GM19193 (cell line): ENCODE data around the gene RUSF1.

Experiments
- POLR2A ChIP-seq: IDR thresholded peaks from 4 replicates; pipeline ENCODE4 v1.6.1; 2011; ENCODE audit not compliant: insufficient read depth, insufficient read length; ENCODE audit errors: extremely low read depth

RUSF1 gene

DNA sequence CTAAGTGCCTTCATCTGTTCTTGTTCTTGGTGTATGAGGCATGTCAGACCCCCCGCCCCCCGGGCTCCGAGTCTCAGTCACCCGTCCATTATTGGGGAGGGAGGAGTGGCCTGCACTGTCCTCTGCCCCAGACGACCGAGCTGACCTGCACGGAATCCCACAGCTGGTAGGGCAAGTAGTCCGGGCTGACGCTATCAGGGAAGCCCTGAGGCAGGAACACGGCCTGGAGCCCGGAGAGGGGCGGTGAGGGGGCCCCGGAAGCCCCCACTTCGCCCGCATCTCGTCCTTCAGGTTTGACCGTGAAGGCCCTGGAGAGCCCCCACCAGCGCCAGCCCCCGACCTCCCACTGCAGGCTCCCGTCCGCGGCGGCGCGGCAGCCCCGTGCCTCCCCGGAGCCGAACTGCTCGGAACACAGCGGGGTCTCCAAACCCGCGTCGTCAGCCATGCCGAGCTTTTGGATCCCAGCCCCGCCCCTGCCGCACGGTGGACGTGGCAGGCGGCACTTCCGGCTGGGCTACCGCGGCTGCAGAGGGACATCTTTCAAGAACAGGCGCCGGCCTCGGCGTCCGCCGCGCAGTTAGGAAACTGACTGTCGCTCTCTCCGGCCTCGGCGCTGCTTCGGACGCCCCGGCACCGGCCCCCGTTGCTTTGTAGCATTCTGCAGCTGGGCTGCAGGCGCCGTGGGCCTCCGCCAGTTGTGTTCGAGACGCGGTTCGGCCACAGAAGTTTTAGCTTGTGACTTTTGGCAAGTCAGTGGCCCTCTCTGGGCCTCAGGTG lies at the start of gene RUSF1:
Gene RUSF1 (minus strand): TSS at position 463 of the 777 bp plus-strand sequence. CDS start 18 bp downstream, at position 445.
- peak; percentile 90 for TF ChIP-seq POLR2A

DNA sequence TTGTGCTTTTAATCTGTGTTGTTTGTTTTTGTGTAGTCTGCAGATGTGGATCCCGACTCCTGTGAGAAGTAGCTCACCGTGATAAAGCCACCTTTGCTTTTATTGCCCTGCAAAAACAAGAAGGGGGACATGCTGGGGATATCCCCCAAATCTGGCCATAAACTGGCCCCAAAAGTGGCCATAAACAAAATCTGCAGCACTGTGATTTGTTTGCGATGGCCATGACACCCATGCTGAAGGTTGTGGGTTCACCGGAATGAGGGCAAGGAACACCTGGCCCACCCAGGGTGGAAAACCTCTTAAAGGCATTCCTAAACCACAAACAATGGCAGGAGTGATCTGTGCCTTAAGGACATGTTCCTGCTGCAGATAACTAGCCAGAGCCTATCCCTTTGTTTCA lies 34.6 kb upstream of the RUSF1 start:
- no peak for TF ChIP-seq POLR2A

DNA sequence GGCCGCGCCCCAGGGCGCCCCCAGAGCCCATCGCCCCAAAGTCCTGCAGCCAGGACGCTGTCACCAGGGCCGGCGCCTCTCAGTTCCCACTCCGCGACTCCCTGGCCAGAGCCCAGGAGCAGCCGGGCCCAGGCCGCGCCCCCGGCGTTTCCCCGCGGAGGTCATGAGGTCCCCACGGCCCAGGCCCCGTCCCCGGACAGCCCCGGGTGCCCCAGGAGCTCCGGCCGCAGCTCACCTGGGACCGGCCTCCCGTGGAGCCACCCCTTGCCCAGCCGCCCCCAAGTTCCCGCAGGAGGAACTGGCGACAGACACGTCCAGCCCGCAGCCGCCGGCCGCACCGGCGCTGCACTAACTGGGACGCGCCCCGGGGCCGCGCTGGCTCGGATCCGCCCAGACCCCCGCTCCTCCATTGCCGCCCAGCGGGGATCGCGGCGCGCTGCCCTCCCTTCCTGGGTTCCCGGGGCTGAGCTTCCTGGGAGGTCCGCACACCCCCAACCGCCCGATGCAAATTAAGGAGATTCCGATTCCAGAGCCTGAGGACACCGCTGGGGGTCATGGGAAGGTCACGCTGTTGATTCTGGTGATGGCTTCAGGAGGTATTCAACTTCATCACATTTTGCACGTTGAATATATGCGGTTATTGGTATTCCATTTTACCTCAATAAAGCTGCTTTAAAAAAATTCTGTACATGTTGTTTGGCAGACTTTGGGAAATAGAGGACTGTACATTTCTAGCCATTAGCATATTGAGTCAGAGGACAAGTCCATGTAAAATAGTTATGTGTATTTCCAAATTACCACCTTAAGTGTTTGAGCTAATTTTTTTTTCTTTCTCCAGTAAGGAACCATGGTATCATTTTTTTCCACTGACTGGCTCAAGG lies 29.4 kb upstream of the RUSF1 start:
- TF ChIP-seq POLR2A = no peak

DNA sequence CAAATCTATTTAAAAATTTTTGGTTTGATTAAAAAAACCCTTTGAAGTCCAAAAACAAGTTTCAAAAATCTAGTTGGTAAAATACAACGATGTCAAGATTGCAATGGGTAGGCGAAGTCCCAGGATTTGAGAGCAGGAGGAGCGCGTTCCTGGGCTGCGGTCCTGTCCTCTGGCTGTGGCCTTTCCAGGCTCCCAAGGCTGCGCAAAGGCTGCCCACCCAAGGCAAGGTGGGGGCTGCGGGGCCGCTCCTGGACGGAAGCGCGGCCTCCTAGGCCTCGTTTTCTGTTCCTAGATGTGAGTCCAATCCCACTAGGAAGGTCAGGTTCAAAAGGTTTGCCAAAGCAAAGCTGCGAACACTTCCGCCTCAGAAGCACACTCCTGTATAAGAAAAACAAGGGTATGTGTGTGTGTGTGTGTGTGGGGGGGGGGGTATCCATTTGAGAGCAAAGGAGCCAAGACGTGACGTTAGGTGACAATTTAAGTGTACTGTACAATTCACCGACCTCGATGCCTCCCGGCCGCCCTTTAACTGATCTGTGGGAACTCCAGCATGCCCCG lies 28.7 kb upstream of the RUSF1 start:
- TF ChIP-seq POLR2A = no peak

- no peak for TF ChIP-seq POLR2A
These were observed 27.5 kb upstream of the RUSF1 start for GRCh38 chr16:31535737-31536136.

DNA sequence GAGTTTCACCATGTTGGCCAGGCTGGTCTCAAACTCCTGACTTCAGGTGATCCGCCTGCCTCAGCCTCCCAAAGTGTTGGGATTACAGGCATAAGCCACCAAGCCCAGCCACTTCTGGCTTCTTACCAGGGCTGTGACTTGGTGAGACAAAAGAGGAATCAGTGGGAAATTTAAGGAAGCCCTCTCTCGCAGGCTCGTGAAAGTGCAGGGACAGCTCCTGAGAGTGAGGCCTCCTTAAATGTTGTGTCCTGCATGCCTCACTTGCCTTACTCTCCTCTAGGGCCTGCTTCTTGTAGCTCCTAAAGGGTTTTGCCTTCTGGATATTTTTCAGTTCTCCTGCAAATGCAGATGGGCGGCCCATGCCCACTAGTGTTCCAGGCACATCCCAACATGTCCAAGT lies 24.7 kb upstream of the RUSF1 start:
- no peak for TF ChIP-seq POLR2A

DNA sequence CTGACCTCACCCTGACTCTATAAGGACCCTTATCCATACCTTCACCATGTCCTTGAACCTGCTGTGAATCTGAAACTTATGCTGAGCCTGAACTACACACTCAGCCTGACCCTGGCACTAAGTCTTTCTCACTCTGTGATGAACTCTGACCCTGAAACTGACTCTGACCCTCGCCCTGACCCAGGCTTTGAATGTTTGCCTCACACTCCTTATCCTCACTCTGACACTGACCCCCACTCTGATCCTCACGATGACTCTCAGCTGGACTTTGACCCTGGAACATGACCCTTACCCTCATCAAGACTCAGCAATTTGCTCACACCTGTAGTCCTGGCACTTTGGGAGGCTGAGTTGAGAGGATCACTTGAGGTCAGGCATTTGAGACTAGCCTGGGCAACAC lies 23.9 kb upstream of the RUSF1 start:
- TF ChIP-seq POLR2A = no peak

DNA sequence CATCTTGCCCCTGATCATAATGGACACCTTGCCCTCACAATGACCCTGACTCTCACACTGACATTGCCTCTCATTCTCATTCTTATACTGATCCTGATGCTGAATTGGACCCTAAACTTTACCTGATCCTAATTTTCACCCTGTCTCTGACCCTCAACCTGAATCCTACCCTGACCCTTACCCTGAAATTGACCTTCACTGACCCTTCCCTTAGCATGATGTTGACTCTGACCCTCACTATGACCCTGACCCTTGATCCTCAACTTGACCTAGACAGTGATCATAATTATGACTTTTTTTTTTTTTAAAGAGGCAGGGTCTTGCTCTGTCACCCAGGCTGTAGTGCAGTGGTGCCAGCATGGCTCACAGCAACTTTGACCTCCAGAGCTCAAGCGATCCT lies 22.9 kb upstream of the RUSF1 start:
- TF ChIP-seq POLR2A = no peak

DNA sequence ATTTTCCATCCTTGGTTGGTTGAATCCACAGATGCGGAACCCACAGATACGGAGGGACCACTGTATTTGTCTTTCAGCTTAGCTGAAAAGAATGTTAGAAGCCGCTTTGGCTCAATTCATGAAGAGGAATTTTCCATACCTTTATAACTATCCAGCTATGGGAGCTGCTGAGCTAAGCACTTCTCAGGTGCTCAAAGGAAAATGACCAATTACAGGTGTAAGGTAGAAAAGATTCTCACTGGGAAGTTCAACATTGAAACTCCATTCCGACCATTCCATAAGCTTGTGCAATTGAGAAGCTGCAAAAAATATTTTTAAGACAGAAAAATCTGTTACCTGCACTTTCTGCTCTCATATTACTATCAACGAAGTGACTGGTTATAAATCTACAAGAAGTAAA lies 22.2 kb upstream of the RUSF1 start:
- TF ChIP-seq POLR2A = no peak

DNA sequence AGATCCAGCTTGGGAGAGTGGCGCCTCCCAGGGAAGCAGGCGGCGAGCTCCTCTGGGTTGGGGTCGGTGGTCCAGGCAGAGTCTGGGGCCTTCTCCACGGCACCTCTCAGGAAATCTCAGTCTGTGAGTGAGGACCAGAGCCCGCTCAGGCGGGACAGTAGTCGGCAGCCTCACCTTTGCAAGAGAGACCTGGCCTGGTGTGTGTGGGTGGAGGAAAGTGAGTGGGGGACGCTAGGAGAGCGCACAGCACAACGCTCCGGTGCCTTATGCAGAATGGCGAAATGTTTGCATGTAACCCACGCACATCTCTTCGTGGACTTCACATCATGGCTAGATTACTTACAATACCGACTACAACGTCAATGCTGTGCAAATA lies 21.7 kb upstream of the RUSF1 start:
- TF ChIP-seq POLR2A = no peak

DNA sequence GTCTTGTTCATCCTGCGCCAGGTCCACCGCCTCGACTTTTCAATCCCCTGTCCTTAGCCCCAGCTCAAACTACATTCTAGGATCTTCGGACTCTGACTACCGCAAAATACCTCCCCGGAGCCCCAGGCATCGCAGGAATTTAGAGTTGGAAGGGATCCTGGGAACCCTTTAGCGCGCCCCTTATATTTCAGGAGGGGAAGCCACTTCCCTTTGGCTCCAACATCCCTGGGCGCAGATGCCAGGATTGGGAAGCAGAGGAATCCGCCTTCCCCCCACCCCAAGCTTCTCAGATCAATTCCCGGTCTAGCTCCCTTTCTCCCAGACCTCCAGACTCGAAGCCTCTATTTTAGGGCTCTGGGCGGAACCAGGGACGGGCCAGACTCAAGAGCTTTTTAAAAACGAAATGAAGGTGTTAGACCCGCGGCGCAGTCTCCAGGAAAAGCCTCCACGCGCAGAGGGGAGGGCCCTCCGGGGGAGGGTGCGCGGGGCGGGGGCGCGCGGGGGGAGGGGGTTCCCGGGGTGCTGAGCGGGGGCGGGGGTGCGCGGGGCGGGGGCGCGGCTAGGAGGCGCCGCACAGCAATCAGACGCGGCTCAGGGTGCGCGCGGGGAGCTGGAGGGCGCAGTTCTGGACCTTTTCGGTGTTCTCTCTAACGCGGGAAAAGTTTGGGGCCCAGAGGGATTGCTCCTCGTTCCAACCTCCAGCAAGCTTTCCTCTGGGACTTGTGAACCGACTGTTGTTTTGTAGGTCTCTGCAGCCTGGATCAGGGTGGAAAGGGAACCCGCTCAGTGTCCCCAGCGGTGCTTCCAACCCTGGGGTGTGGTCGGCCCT lies 21.1 kb upstream of the RUSF1 start:
- no peak for TF ChIP-seq POLR2A

- TF ChIP-seq POLR2A = no peak
These were observed 20.4 kb upstream of the RUSF1 start for GRCh38 chr16:31528523-31529107.

- TF ChIP-seq POLR2A = no peak
These were observed 19.6 kb upstream of the RUSF1 start, which contains the start of gene AHSP for GRCh38 chr16:31527734-31528274. Gene AHSP (plus strand): TSS chr16:31527900. CDS start chr16:31528140, 240 bp downstream.

GRCh38 chr16:31525113-31525512 lies 16.9 kb upstream of the RUSF1 start:
- no peak for TF ChIP-seq POLR2A
